GM19324 (cell line): ENCODE results near the gene ADAMTS1.

Experiments
- ATAC-seq: cut with Tn5 transposase; IDR thresholded peaks from one replicate; pipeline ENCODE4 v1.9.1; 2021; ENCODE audit warnings: mild to moderate bottlenecking, moderate library complexity; ENCODE audit not compliant: unreplicated experiment, low FRiP score

The ADAMTS1 gene

GRCh38 chr21:26846036-26846931, 1.1 kb upstream of the ADAMTS1 start:
- ATAC-seq = no peak

GRCh38 chr21:26845759-26846035, 488 bp upstream of the ADAMTS1 start:
- ATAC-seq = no peak

- ATAC-seq = no peak
These were observed 747 bp downstream of the ADAMTS1 start for GRCh38 chr21:26844258-26845065.

DNA sequence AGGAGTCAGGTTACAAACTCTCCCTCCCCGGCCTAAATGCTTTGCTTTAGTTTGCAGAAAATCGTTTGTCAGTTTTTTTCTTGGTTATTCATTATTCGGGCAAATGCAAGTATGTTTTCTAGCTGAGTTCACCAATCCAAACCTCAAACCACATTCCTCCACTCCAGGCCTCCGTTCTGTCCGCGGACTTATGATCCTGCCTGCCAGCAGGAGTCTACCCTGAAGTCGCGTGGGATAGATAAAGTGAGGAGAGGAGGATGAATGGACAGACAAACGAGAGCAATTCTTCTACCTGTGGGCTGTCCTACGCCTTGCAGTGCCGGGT, 1.3 kb downstream of the ADAMTS1 start:
- ATAC-seq = no peak

DNA sequence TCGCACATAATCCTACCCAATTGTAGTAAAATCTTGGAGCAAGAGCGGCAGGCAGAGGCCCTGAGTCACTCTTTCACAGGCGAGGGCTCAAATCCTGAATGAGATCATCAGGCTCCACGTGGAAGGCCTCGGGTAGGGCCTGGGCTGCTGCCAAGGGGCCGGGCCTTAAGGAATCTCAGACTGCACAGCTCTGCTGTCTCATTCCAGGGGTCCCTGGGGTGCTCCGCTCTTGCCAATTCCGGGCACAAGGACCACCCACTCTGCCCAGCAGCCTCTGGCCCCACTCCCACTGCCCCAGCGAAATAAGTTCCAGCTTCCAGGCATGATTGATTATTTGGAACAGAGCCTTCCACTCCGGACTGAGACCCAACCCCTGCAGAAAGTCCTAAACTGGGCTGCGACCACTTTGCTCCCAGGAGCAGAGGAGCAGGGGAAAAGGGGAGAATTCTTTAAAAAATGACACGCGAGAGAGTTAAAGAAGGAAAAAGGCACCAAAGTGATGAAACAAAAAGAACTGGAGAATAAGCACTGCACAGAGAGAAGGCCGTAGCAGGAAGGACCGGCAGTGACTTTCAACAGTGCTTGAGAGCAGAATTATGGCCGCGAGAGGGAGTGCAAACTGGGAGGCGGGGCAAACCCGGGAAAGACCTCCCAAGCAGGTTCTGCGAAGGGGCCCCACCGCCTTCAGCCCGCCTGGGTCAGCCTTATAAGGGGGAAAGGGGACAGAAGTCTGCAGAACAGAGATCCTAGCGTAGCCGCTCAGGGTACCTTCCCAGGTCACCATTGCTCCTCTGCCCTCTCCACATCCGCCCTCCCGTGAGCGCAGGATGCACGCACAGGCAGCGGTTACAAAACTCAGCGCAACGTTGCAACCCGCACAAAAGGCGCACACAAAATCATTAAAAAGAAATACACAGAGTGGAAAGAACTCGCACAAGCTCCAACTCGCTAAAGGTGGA, 2.0 kb downstream of the ADAMTS1 start:
- ATAC-seq = no peak

- no peak for ATAC-seq
These were observed 2.9 kb downstream of the ADAMTS1 start for GRCh38 chr21:26842300-26842699.

- ATAC-seq = no peak
These were observed 4.3 kb downstream of the ADAMTS1 start for GRCh38 chr21:26840912-26841311.

DNA sequence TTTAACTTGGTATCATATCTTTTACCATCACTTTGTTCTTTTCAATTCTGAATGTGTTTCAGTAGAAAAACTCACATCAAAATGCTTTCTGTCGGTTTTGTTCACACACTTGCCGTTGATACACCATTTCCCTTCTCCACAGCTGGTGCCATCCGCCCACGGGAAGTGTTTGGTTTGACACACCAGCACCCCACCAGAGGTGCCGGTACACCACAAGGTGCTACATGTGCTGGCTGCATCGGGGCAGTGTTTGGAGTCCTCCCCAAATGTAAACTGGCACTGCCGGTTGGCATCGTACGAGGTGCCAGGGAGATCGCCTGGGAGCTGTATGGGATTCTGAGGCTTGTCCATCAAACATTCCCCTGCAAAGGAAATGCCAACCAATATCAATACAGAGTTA, 5.0 kb downstream of the ADAMTS1 start:
- ATAC-seq = no peak

DNA sequence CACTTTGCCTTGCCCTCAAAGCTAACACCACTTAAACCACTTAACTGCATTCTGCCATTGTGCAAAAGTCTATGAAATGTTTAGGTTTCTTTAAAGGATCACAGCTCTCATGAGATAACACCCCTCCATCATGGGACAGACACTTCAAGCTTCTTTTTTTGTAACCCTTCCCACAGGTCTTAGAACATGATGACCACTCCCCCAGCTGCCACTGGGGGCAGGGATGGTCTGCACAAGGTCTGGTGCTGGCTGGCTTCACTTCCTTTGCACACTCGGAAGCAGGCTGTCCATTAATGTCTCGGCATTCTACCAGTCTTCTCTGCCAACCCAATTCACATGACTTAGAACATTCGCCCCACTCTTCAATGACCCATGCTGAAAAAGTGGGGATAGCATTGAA, 7.7 kb downstream of the ADAMTS1 start:
- ATAC-seq = no peak

DNA sequence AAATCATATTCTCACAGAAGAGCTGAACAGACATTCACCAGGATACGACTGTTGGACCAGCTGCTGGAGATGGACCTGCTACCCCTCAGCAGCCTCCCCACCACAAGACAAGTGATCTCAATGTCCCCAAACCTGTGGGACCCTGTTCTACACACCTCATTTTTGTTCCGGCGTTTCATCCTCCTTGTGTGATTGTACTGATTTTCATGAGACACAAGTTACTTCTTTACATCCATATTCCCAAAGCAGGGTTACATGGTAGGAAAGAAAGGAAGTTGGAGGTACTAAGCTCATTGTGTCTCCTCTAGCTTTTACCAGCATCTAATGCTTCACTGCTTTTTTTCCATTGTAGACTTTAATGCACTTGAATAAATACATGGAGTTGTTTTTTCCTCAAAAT, 8.7 kb downstream of the ADAMTS1 start:
- no peak for ATAC-seq

DNA sequence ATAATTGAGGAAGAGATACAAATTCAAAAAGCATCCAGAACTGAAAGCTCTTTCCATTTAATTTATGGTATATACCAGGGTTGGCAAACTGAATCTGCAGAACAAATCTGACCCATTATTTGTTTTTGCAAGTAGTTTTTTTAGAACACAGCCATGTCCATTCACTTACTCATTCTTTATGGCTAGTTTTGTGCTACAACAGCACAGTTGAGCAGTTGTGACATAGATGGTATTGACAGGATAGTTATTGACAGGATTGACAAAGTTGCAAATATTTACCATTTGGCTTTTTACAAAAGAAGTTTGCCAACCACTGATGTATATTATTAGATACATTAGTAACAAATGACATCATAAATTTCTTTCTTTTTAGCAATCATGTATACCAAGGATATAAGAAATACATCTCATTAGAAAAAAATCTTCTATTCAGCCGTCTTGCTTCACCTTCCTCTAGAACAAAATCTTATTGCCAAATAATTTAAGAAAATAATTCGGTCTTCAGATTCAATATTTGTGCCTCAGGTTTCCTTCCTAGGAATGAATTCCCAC, 9.4 kb downstream of the ADAMTS1 start:
- no peak for ATAC-seq

DNA sequence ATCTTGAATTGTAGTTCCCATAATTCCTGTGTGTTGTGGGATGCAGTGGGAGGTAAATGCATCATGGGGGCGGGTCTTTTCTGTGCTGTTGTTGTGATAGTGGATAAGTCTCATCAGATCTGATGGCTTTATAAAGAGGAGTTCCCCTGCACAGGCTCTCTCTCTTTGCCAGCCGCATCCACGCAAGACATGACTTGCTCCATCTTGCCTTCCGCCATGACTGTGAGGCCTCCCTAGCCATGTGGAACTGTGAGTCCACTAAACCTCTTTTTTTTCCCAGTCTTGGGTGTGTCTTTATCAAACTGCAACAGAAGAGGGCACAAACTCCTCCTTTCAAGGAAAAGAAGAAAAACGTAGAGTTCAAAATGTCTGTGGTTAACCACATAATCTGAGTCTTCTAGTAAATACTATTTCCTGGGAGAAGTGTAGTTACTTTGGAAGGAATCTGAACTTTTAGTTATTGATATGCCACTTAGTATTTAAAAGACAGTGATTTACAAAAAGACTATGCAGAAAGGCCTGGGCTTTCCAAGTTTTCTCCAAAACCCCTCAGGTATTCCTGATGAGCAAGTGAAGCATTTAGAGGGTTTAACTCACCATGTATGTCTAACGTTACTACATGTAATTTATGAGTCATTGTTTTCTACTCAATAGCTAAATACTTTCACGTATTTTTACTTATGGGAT, 10.0 kb downstream of the ADAMTS1 start:
- ATAC-seq = no peak

DNA sequence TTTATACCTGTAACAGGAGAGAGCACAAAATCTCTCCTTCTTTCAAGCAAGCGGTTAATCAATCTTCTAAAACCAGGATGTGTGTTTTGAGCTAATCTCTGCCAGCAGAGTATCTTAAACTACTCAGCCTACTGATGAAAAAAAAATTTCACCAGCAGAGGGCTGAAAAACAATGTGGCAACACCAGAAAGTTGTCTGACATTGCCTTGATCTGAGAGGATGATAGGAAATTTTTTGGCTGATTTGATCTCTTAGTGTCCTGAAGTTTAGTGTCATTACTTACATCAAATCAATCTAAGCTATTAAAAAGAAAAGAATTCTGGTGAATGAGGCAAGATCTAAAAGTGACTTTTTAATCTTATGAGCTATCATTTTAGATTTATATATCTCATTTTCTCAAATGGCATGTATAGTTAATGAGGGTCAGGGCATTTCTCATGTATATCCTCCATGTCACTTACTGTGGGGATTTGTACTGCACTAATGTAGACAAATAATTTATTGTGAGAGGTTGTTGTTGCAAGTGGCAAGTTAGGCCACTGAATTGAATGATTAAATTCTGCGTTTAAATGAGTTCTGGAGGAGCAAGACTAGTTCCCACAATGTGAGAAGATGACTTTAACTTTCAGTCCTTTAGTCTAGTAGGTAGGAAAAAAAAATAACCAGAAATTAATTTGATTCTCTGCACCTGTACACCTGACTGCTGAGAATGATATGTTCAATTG, 10.9 kb downstream of the ADAMTS1 start:
- ATAC-seq = no peak

- ATAC-seq = no peak
These were observed 11.7 kb downstream of the ADAMTS1 start for GRCh38 chr21:26833460-26833939.

- ATAC-seq = no peak
These were observed 12.2 kb downstream of the ADAMTS1 start for GRCh38 chr21:26833011-26833410.

DNA sequence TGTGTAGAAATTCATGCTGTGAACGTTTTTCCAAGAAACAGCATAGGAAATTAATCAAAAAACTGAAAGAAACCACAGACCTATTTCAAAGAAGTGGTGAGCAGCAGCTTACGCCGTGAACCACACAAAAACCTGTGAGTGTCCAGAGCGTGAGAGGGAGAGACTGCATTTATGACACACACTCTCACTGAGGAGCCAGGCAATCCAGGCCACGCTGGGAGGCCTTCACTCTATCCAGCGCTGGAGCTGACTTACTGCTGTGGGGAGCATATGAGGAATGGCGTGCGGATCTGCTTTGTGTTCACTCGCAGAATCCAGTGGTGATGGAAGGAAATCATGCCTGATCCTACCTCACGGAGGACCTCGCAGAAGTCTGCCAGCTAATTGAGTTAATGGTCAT, 12.7 kb downstream of the ADAMTS1 start:
- no peak for ATAC-seq

GRCh38 chr21:26826801-26827200, 18.4 kb downstream of the ADAMTS1 start:
- no peak for ATAC-seq

DNA sequence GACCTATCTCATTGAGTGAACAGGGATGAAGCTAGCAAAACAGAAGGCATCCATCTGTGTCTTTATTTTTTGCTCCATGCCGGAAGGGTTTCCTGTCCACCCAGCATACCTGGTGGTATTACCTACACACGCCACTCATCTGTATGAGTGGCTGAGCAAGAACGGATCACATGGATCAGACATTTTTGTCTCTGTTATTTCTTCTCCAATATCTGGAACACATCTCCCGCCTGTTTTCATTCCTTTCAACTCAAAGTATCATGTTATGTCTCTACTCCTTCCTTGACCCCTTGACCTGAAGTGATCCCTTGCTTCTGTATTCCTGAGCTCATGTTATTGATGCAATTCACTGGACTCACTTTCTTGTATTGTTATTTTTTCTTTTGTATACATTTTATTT, 24.7 kb downstream of the ADAMTS1 start:
- ATAC-seq = no peak

- no peak for ATAC-seq
These were observed 25.4 kb downstream of the ADAMTS1 start for GRCh38 chr21:26819740-26820324.
